CD4-positive, alpha-beta T cell (primary cell): ENCODE data around the gene CBL. TPM values are rescaled to one million over a fixed set of nuclear protein-coding genes. Genes with fewer than 3 reads are reported as not detected.
A peak's percentile ranks its signal among the peaks of the same experiment; 100 is the strongest.

ENCODE experiments used
- ATAC-seq: fragments of 200-7000 bp; cut with Tn5 transposase; one replicate; pipeline ENCODE4 v1.10.0; 2022; ENCODE audit warnings: mild to moderate bottlenecking; ENCODE audit not compliant: poor library complexity
- CTCF ChIA-PET: fragments of 350-600 bp; sonication (Branson Sonifier 250); formaldehyde crosslinking; loops from one replicate; lab custom pipeline; 2021; ENCODE audit warnings: antibody characterized with exemption, inconsistent platforms; lab: Charles Lee
- POLR2A ChIA-PET: fragments of 350-600 bp; sonication (Branson Sonifier 250); formaldehyde crosslinking; loops from one replicate; lab custom pipeline; 2021; ENCODE audit warnings: antibody characterized with exemption, inconsistent platforms; lab: Charles Lee
- DNase-seq, 14 experiments: peaks; one replicate each; pipeline ENCODE4 v3.0.0-alpha.2; 2013 to 2020; ENCODE audit warnings: mixed read lengths in 2 of 14
- H3K27ac ChIP-seq, 2 donors: one replicate each; pipeline versions ENCODE4 v1.5.1 to v1.7.0; 2013; ENCODE audit warnings: low read length in 2 of 2, low read depth in 1 of 2, mild to moderate bottlenecking in 1 of 2
- H3K27me3 ChIP-seq, 2 experiments: 1 replicate in 1 of 2; 2 replicates in 1 of 2; pipeline versions ENCODE4 v1.6.1 to v1.7.0; 2013; ENCODE audit warnings: low read length in 2 of 2, control low read depth in 1 of 2, mild to moderate bottlenecking in 1 of 2, moderate library complexity in 1 of 2; ENCODE audit not compliant: insufficient read depth in 2 of 2, control insufficient read depth in 1 of 2
- H3K36me3 ChIP-seq: one replicate; pipeline ENCODE4 v1.6.1; 2013; ENCODE audit warnings: low read length, control low read depth; ENCODE audit not compliant: insufficient read depth
- H3K4me1 ChIP-seq: one replicate; pipeline ENCODE4 v1.6.1; 2013; ENCODE audit warnings: low read length, control low read depth; ENCODE audit not compliant: insufficient read depth
- H3K4me3 ChIP-seq: one replicate; pipeline ENCODE4 v1.5.1; 2013; ENCODE audit warnings: mild to moderate bottlenecking, low read length, moderate library complexity
- H3K9me3 ChIP-seq, 2 experiments: 1 replicate in 1 of 2; 2 replicates in 1 of 2; pipeline versions ENCODE4 v1.6.1 to v1.7.0; 2013; ENCODE audit warnings: low read length in 2 of 2, mild to moderate bottlenecking in 2 of 2, control low read depth in 1 of 2, moderate library complexity in 1 of 2; ENCODE audit not compliant: control insufficient read depth in 1 of 2, insufficient read depth in 1 of 2
- H3K27ac Mint-ChIP-seq: one replicate; pipeline ENCODE4 v1.8.0; 2020; ENCODE audit warnings: mixed read lengths
- H3K27me3 Mint-ChIP-seq: one replicate; pipeline ENCODE4 v1.8.0; 2021; ENCODE audit warnings: mixed read lengths
- H3K36me3 Mint-ChIP-seq: one replicate; pipeline ENCODE4 v1.8.0; 2021; ENCODE audit warnings: low read depth, mixed read lengths
- H3K4me1 Mint-ChIP-seq: one replicate; pipeline ENCODE4 v1.8.0; 2021; ENCODE audit warnings: low read depth, mixed read lengths
- H3K4me3 Mint-ChIP-seq: one replicate; pipeline ENCODE4 v1.8.0; 2020; ENCODE audit warnings: mild to moderate bottlenecking, mixed read lengths
- H3K9me3 Mint-ChIP-seq: one replicate; pipeline ENCODE4 v1.8.0; 2020; ENCODE audit warnings: mixed read lengths
- CTCF ChIP-seq: fragments of 200-600 bp; IDR thresholded peaks from one replicate; pipeline ENCODE4 v1.8.0; 2022; ENCODE audit warnings: antibody characterized with exemption, mild to moderate bottlenecking
- intact Hi-C, 2 experiments: fragments of 100-400 bp; cut with DNase I in 1 of 2; cut with micrococcal nuclease in 1 of 2; formaldehyde crosslinking; loops; one replicate each; pipeline versions ENCODE4 v1.15.1 to v1.9.0; 2023 to 2025; cut with DNase I, micrococcal nuclease
- total RNA-seq, 174 experiments: library from RNA in 2 of 174; stranded (reverse) in 2 of 174; gene quantifications; one replicate each; pipeline ENCODE4 v1.2.3 and lab custom pipeline; 2021 to 2026

The CBL gene
- total RNA-seq, 2 experiments from 2014 or later: 19.5 to 20.8 TPM

- Mint-ChIP-seq H3K27me3 (peaks cover 30% of the 10 kb centered on the region), H3K4me1 (peaks cover 29% of the 10 kb centered on the region), H3K27ac (no peak overlapping the region), H3K36me3 (no peaks in the 10 kb centered on the region), H3K4me3 (peak overlapping the region; percentile 91), H3K9me3 (no peaks in the 10 kb centered on the region)
- DNase-seq (peak in 1 of 14 experiments; percentile 42), ATAC-seq (no peak)
- Histone ChIP-seq H3K27ac (no peak overlapping the region), H3K9me3 (no peaks in the 10 kb centered on the region), H3K4me1 (peaks cover 74% of the 10 kb centered on the region), H3K4me3 (peak overlapping the region; percentile 74), H3K27me3 (peaks cover 23 to 24% of the 10 kb centered on the region in 2 experiments), H3K36me3 (no peaks in the 10 kb centered on the region)
- CTCF ChIA-PET: interaction anchor here (0.7 to 4.3 kb wide), 4 partner anchors 16 to 36 kb away, joined by 3 to 18 read pairs (median 5); no protein-coding TSS in a partner anchor
- intact Hi-C loops: loop anchor here (5.0 kb wide), 1 partner anchor 38 kb away; no protein-coding TSS in a partner anchor
- POLR2A ChIA-PET: interaction anchor here (1.2 to 2.7 kb wide), 4 partner anchors 13 to 253 kb away, joined by 3 to 14 read pairs (median 8); partner anchors contain the start of gene VPS11
- TF ChIP-seq CTCF: no peak
Measured at GRCh38 chr11:119320240-119320775, 114.2 kb downstream of the CBL start.

- Histone ChIP-seq H3K4me3 (peak overlapping the region; percentile 74), H3K4me1 (peaks cover 68% of the 10 kb centered on the region), H3K27me3 (peaks cover 17 to 18% of the 10 kb centered on the region in 2 experiments), H3K27ac (peak overlapping the region; percentile 18 to 21), H3K36me3 (no peaks in the 10 kb centered on the region), H3K9me3 (no peaks in the 10 kb centered on the region)
- CTCF ChIA-PET: interaction anchor here (0.6 to 4.3 kb wide), 11 partner anchors 11 to 152 kb away, joined by 3 to 18 read pairs (median 3); partner anchors contain the start of genes CBL, NLRX1 and RNF26
- Mint-ChIP-seq H3K36me3 (no peaks in the 10 kb centered on the region), H3K4me1 (peaks cover 29% of the 10 kb centered on the region), H3K27ac (peak overlapping the region; percentile 85), H3K4me3 (peak overlapping the region; percentile 88), H3K27me3 (peaks cover 23% of the 10 kb centered on the region), H3K9me3 (no peaks in the 10 kb centered on the region)
- POLR2A ChIA-PET: interaction anchor here (1.0 to 3.7 kb wide), 9 partner anchors 10 to 253 kb away, joined by 3 to 27 read pairs (median 4); partner anchors contain the start of genes CBL and VPS11
- ATAC-seq (peak; percentile 66), DNase-seq (peak in 10 of 14 experiments; percentile 33 to 76 (median 52))
- no peak for TF ChIP-seq CTCF
- intact Hi-C loops: loop anchor here (5.0 kb wide), 1 partner anchor 39 kb away; no protein-coding TSS in a partner anchor
Measured at GRCh38 chr11:119320776-119321524, 114.8 kb downstream of the CBL start.

GRCh38 chr11:119322360-119322739 is 116.2 kb downstream of the CBL start:
- peak overlapping the region; percentile 0 for H3K4me3 Mint-ChIP-seq
- no peak overlapping the region for H3K27ac Mint-ChIP-seq
- peaks cover 6 to 9% of the 10 kb centered on the region in 2 experiments for H3K27me3 ChIP-seq
- H3K36me3 ChIP-seq: no peaks in the 10 kb centered on the region
- H3K36me3 Mint-ChIP-seq: no peaks in the 10 kb centered on the region
- no peak for TF ChIP-seq CTCF
- H3K27ac ChIP-seq: no peak overlapping the region
- H3K4me3 ChIP-seq: no peak overlapping the region
- H3K4me1 Mint-ChIP-seq: peaks cover 29% of the 10 kb centered on the region
- ATAC-seq: no peak
- CTCF ChIA-PET: interaction anchor here (1.0 to 4.3 kb wide), 5 partner anchors 16 to 59 kb away, joined by 3 to 18 read pairs (median 4); partner anchors contain the start of gene USP2
- peak in 1 of 14 experiments; percentile 8 for DNase-seq
- peaks cover 56% of the 10 kb centered on the region for H3K4me1 ChIP-seq
- intact Hi-C loops: loop anchor here (2.0 to 5.0 kb wide), 3 partner anchors 40 to 126 kb away; no protein-coding TSS in a partner anchor
- peaks cover 19% of the 10 kb centered on the region for H3K27me3 Mint-ChIP-seq
- POLR2A ChIA-PET: interaction anchor here (1.1 to 3.7 kb wide), 4 partner anchors 11 to 117 kb away, joined by 3 to 27 read pairs (median 12); partner anchors contain the start of gene CBL
- H3K9me3 ChIP-seq: no peaks in the 10 kb centered on the region
- H3K9me3 Mint-ChIP-seq: no peaks in the 10 kb centered on the region
